ENCODE data around the gene ZDHHC7. TPM values are rescaled to one million over a fixed set of nuclear protein-coding genes. Genes with fewer than 3 reads are reported as not detected.
A peak's percentile ranks its signal among the peaks of the same experiment; 100 is the strongest.

Gene ZDHHC7
- total RNA-seq, 2 experiments from 2014 or later = 20.7 to 23.6 TPM

DNA sequence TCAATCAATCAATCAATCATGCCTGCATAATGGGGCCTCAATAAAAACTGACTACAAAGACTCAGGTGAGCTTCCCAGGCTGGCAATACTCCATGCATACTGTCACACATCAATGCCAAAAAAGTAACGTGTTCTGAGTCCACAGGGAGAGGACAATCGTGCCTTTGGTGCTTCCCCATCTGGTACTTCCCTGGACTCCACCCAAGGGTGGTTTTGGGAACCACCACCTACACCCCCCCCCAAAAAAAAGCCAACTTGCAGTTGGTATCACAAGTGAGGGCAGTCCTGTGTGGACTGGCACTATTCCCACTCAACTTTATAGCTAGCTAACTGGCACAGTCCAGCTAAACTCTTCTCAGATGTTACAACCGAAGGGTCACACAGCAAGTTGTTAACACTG lies 3.1 kb downstream of the ZDHHC7 start:
- H3K27me3 Mint-ChIP-seq = no peaks in the 10 kb centered on the region
- no peak for ATAC-seq
- H3K9me3 Mint-ChIP-seq = no peaks in the 10 kb centered on the region
- ChIA-PET CTCF (no interaction called here), POLR2A (interaction anchor here (0.5 to 1.0 kb wide), 2 partner anchors 30 to 46 kb away, joined by 3 read pairs; no protein-coding TSS in a partner anchor)
- H3K27ac Mint-ChIP-seq = no peak overlapping the region
- peaks cover 2% of the 10 kb centered on the region for H3K36me3 Mint-ChIP-seq (ENCODE audit: low read depth)
- DNase-seq = no peak
- TF ChIP-seq, protein P1, sequence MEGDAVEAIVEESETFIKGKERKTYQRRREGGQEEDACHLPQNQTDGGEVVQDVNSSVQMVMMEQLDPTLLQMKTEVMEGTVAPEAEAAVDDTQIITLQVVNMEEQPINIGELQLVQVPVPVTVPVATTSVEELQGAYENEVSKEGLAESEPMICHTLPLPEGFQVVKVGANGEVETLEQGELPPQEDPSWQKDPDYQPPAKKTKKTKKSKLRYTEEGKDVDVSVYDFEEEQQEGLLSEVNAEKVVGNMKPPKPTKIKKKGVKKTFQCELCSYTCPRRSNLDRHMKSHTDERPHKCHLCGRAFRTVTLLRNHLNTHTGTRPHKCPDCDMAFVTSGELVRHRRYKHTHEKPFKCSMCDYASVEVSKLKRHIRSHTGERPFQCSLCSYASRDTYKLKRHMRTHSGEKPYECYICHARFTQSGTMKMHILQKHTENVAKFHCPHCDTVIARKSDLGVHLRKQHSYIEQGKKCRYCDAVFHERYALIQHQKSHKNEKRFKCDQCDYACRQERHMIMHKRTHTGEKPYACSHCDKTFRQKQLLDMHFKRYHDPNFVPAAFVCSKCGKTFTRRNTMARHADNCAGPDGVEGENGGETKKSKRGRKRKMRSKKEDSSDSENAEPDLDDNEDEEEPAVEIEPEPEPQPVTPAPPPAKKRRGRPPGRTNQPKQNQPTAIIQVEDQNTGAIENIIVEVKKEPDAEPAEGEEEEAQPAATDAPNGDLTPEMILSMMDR (IDR thresholded peaks at IDR 0.05) = no peak
- no peak overlapping the region for H3K4me3 Mint-ChIP-seq
- intact Hi-C loops (cut with micrococcal nuclease) = no loop called here
- H3K4me1 Mint-ChIP-seq (ENCODE audit: low read depth) = peaks cover 56% of the 10 kb centered on the region

DNA sequence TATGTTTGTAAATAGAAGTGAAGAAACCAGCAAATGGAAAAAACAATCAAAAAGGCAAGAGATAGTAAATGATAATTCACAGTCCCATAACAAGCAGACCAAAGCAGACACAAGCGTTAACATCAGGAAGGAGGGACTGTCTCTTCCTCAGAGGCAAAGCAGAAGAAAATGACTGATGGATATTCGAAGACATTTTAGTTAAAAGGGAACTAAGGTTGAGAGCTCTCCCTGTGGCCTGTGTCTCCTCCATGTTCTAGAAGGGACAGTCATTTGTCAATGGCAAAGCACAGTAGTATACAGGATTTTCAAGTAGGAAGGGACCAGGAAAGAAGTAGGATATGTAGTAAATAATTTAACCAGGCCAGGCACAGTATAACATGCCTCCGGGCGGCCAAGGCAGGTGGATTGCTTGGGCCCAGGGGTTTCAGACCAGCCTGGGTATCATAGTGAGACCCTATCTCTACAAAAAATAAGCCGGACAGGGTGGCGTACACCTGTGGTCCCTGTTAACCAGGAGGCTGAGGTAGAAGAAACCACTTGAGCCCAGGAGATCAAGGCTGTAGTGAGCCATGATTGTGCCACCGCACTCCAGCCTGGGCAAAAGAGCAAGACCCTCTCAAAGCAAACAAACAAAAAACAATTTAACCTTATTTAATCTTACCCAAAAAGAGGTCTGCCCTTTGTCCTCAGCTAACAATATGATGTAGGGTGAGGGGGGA lies 3.7 kb downstream of the ZDHHC7 start:
- Mint-ChIP-seq H3K4me1 (ENCODE audit: low read depth) (peaks cover 60% of the 10 kb centered on the region), H3K9me3 (no peaks in the 10 kb centered on the region), H3K27ac (peak overlapping the region; percentile 0), H3K27me3 (no peaks in the 10 kb centered on the region), H3K4me3 (no peak overlapping the region), H3K36me3 (ENCODE audit: low read depth) (peaks cover 2% of the 10 kb centered on the region)
- ChIA-PET POLR2A (interaction anchor here (1.0 kb wide), 1 partner anchor 31 kb away, joined by 3 read pairs; no protein-coding TSS in a partner anchor), CTCF (interaction anchor here (1.4 kb wide), 1 partner anchor 79 kb away, joined by 3 read pairs; no protein-coding TSS in a partner anchor)
- intact Hi-C loops (cut with micrococcal nuclease) = no loop called here
- TF ChIP-seq, protein P1 (IDR thresholded peaks at IDR 0.05) = no peak
- no peak for DNase-seq
- ATAC-seq = no peak

DNA sequence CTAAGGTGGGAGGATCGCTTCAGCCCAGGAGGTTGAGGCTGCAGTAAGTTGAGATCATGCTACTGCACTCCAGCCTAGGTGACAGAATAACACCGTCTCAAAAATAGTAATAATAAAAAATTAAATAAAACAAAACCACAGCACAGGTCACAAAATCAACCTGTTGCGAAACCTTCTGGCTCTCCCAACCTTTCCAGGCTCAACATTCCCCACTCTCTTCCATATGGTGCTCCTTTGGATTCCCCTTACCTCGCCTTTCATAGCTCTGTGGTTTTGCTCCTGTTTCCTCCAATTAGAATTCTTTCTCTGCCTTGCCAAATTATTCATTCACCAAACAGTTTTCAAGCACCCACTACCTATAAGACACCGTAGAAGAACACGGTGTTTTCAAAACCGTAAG lies 4.7 kb downstream of the ZDHHC7 start:
- Mint-ChIP-seq H3K27me3 (no peaks in the 10 kb centered on the region), H3K27ac (no peak overlapping the region), H3K4me3 (no peak overlapping the region), H3K9me3 (no peaks in the 10 kb centered on the region), H3K4me1 (ENCODE audit: low read depth) (peaks cover 69% of the 10 kb centered on the region), H3K36me3 (ENCODE audit: low read depth) (peaks cover 4% of the 10 kb centered on the region)
- intact Hi-C loops (cut with micrococcal nuclease) = no loop called here
- ATAC-seq = no peak
- no peak for DNase-seq
- POLR2A ChIA-PET = interaction anchor here (0.6 kb wide), 1 partner anchor 683 kb away, joined by 3 read pairs; no protein-coding TSS in a partner anchor
- CTCF ChIA-PET = interaction anchor here (1.4 to 2.3 kb wide), 2 partner anchors 36 to 80 kb away, joined by 3 to 7 read pairs; no protein-coding TSS in a partner anchor
- TF ChIP-seq, protein P1 (IDR thresholded peaks at IDR 0.05) = no peak

DNA sequence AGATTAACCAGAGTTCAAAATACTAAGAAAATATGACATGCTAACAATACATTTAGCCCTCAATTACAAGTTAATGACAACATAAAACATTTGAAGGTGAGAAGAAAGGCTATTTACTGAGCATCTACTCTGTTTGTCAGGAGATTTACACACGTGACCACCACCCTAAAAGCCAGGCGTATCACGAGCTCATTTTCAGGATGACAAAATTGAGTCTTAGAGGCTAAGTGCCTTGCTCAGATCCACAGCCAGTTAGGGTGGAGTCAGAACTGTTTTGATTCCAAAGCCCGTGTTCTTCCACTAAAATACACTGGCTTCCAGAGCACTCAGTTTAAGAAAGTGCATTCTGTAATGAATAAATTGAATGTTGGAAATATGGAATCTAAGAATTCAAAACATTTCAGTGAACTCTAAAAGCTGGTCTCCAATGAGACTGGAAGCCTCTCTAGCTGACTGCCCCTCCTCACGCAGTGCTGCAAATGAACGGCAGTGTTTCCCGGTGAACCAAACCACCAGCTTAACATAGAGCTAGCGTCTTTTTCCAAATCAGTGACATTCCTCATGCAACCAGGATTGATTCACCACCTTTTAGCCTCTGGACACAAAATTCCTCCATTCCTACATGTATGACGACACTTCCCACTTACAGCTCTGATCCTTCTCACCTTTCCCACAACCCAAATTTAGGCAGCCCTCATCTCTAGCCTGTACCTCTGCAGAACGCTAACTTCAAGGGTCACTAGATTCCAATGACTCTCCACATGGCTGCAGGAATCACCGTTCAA lies 5.9 kb downstream of the ZDHHC7 start:
- Mint-ChIP-seq H3K4me3 (no peak overlapping the region), H3K27me3 (no peaks in the 10 kb centered on the region), H3K36me3 (ENCODE audit: low read depth) (peaks cover 2% of the 10 kb centered on the region), H3K4me1 (ENCODE audit: low read depth) (peaks cover 67% of the 10 kb centered on the region), H3K27ac (no peak overlapping the region), H3K9me3 (no peaks in the 10 kb centered on the region)
- TF ChIP-seq, protein P1 (IDR thresholded peaks at IDR 0.05) = no peak
- intact Hi-C loops (cut with micrococcal nuclease) = no loop called here
- CTCF ChIA-PET = interaction anchor here (0.9 to 2.3 kb wide), 7 partner anchors 11 to 251 kb away, joined by 3 to 11 read pairs (median 4); no protein-coding TSS in a partner anchor
- ATAC-seq (no peak), DNase-seq (no peak)
- POLR2A ChIA-PET = interaction anchor here (0.6 kb wide), 1 partner anchor 42 kb away, joined by 4 read pairs; no protein-coding TSS in a partner anchor

Data from activated CD8-positive, alpha-beta T cell treated with anti-CD3 and anti-CD28 coated beads for 36 hours (primary cell).